ENCODE results near the gene PARVA.

Gene PARVA

DNA sequence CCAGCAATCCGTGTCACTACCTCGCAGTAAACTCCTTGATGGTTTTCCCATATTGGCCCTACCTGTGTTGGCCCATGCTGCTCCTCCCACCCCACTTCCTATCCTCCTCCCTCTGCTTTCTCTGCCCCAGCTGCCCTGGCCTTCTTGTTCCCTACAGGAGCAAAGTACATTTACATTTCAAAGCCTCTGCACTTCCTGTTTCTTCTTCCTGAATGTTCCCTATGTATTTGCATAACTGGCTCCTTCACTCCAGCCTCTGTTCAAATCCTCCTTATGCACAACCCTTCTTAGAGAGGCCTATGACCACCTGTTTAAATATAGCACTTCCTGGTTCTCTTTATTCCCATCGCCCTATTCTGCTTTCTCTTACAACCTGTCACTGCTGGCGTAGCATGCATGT is 62.2 kb downstream of the PARVA start:
- no peak for TF ChIP-seq POLR2AphosphoS5 (IDR thresholded peaks at IDR 0.05; ENCODE audit: low read depth, low read length)
- no peak for TF ChIP-seq SIN3A (IDR thresholded peaks at IDR 0.05; ENCODE audit: borderline replicate concordance, insufficient read depth, low read length)
- TF ChIP-seq, protein P1, sequence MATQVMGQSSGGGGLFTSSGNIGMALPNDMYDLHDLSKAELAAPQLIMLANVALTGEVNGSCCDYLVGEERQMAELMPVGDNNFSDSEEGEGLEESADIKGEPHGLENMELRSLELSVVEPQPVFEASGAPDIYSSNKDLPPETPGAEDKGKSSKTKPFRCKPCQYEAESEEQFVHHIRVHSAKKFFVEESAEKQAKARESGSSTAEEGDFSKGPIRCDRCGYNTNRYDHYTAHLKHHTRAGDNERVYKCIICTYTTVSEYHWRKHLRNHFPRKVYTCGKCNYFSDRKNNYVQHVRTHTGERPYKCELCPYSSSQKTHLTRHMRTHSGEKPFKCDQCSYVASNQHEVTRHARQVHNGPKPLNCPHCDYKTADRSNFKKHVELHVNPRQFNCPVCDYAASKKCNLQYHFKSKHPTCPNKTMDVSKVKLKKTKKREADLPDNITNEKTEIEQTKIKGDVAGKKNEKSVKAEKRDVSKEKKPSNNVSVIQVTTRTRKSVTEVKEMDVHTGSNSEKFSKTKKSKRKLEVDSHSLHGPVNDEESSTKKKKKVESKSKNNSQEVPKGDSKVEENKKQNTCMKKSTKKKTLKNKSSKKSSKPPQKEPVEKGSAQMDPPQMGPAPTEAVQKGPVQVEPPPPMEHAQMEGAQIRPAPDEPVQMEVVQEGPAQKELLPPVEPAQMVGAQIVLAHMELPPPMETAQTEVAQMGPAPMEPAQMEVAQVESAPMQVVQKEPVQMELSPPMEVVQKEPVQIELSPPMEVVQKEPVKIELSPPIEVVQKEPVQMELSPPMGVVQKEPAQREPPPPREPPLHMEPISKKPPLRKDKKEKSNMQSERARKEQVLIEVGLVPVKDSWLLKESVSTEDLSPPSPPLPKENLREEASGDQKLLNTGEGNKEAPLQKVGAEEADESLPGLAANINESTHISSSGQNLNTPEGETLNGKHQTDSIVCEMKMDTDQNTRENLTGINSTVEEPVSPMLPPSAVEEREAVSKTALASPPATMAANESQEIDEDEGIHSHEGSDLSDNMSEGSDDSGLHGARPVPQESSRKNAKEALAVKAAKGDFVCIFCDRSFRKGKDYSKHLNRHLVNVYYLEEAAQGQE (IDR thresholded peaks at IDR 0.05; ENCODE audit: insufficient read depth in 1 of 2, low read depth in 2 of 2, low read length in 2 of 2): no peak
- no peak for TF ChIP-seq TAF1 (IDR thresholded peaks at IDR 0.05; ENCODE audit: borderline replicate concordance, insufficient read depth, low read length)
- no peak for TF ChIP-seq FOXP2 (optimal IDR thresholded peaks at IDR 0.05; ENCODE audit: borderline replicate concordance, extremely low read depth, extremely low read length, insufficient read depth)

DNA sequence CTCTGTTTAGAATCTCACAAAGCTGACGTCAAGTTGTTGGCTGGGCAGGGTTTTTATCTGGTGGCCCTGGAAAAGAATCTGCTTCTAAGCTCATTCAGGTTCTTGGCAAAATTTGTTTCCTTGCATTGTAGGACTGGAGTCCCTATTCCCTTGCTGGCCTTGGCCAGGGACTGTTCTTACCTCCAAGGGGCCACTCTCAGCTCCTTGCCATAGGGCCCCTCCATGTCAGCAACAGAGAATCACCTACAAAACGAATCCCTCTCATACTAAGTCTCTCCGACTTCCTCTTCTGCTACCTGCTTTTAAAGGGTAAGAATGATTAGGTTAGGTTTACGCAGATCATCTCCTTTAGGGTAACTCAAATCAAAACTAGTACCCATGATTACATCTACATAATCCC is 63.2 kb downstream of the PARVA start:
- TF ChIP-seq POLR2AphosphoS5 (IDR thresholded peaks at IDR 0.05; ENCODE audit: low read depth, low read length): no peak

DNA sequence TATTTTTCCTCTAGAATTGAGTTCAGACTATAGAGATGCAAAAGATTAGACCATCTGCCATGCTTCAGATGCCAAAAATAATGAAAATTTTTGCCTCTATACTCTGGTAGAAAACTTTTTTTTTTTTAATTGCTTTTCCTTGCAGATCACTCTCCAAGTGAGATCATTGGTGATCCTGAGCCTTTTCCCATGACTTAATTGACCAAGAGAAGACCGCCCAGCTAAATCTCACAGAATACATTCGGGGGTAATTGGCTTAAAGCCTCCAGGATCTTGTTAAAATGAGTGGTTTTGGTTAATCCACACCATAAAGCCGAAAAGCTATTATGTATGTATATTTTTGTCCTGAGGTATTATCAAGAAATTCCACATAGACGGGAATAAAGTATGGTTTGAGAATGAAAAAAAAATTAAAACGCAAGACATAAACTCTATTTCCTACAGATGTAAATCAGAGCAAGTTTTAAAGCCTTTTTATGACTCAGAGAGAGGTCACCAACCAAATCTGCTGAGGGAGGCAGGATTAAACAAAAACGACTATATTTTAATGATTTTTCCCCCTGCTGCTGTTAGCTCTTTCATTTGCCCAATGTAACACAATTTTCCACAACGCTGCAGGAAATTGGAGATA is 64.0 kb downstream of the PARVA start:
- no peak for TF ChIP-seq TAF1 (IDR thresholded peaks at IDR 0.05; ENCODE audit: borderline replicate concordance, insufficient read depth, low read length)
- TF ChIP-seq, protein P1 (IDR thresholded peaks at IDR 0.05; ENCODE audit: insufficient read depth in 1 of 2, low read depth in 2 of 2, low read length in 2 of 2): no peak

DNA sequence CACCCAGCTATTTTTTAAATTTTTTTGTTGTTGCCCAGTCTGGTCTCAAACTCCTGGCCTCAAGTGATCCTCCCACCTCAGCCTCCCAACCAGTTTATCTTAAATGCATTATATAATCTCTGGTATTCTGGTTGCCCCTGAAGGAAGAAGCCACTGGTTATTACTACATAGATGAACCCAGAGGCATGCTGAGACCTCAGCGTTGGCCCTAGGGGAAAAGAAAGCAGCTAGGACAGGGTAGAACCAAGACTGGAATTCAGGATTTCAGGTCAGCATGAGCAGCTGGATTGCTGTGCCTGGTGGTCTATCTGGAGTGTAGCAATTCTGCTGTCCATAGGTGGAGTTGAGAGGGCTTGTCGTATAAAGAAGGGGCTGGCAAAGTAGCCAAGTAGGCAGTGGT is 67.2 kb downstream of the PARVA start:
- TF ChIP-seq FOXP2 (optimal IDR thresholded peaks at IDR 0.05; ENCODE audit: borderline replicate concordance, extremely low read depth, extremely low read length, insufficient read depth) (no peak), TAF1 (IDR thresholded peaks at IDR 0.05; ENCODE audit: borderline replicate concordance, insufficient read depth, low read length) (no peak), POLR2AphosphoS5 (IDR thresholded peaks at IDR 0.05; ENCODE audit: low read depth, low read length) (no peak), SIN3A (IDR thresholded peaks at IDR 0.05; ENCODE audit: borderline replicate concordance, insufficient read depth, low read length) (no peak)
- TF ChIP-seq, protein P1 (IDR thresholded peaks at IDR 0.05; ENCODE audit: insufficient read depth in 1 of 2, low read depth in 2 of 2, low read length in 2 of 2): no peak

DNA sequence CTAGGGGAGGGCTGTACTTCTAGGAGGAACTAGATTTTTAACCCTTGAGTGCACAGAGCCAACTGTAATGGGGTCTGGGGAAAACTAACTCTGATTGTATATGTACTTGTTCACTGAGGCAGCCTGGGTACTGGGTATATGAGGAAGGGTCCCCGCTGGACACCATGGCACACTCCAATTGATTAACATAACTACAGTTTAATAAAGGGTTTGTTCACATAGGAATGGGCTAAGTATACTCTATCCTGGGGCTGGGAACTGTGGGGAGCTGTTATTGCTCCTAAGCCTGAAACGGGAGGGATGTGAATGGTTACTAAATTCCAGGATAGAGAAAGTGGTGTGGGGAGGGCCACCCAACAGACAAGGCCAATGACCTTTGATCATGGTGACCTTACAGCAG is 67.6 kb downstream of the PARVA start:
- TF ChIP-seq, protein P1 (IDR thresholded peaks at IDR 0.05; ENCODE audit: insufficient read depth in 1 of 2, low read depth in 2 of 2, low read length in 2 of 2): no peak
- TF ChIP-seq SIN3A (IDR thresholded peaks at IDR 0.05; ENCODE audit: borderline replicate concordance, insufficient read depth, low read length) (no peak), FOXP2 (optimal IDR thresholded peaks at IDR 0.05; ENCODE audit: borderline replicate concordance, extremely low read depth, extremely low read length, insufficient read depth) (no peak), POLR2AphosphoS5 (IDR thresholded peaks at IDR 0.05; ENCODE audit: low read depth, low read length) (no peak), TAF1 (IDR thresholded peaks at IDR 0.05; ENCODE audit: borderline replicate concordance, insufficient read depth, low read length) (no peak)
